T follicular helper cell (primary cell): Measurements from ENCODE around the gene APOD.
A peak's percentile ranks its signal among the peaks of the same experiment; 100 is the strongest.

Experiments used
- DNase-seq: peaks from one replicate; pipeline ENCODE4 v3.0.0-alpha.2; 2020; ENCODE audit warnings: low read depth

APOD gene

DNA sequence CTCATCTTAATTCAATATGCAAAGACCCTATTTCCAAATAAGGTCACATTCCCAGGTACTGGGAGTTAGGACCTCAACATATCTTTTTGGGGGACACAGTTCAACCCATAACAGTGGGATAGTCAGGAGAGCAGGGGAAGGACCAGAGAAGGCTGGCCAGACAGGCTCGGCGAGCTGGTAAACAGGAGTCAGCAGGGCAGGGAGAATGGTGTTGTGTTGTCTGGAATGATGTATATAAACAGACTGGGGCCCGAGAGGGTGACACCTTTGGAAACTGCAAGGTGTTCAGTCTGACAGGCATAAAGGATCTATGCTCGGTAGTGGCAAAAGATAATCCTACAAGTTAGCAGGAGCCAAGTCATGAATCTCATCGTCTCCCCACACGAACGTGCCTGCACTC, 30.5 kb downstream of the APOD start:
- no peak for DNase-seq

DNA sequence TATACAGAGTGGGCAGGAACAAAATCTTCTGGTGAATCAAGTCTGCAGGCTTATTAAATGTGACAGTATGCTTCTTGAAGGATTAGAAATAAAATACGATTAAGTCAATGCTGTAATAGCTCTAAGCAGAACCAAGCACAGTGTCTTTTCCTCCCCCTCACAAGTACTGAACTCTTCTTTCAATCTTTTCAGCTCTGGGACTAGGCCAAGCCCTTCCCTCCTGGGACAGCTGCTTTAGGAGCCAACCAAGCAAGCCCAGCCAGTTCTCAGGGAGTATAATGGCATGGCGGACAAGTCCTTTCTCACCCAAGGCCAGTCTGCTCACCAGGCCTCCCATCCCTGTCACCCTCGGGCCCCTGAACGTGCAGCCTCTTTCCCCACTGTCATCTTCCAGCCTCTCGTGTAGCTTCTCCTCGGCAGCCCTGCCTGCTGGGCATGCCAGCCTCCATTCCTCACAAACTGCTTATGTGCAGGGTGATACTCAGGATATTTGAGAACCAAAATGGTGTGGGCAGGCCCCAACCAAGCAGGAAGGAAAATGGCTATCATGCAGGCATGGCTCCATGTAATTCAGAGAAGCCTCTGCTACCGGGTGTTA, 32.3 kb downstream of the APOD start:
- no peak for DNase-seq

DNA sequence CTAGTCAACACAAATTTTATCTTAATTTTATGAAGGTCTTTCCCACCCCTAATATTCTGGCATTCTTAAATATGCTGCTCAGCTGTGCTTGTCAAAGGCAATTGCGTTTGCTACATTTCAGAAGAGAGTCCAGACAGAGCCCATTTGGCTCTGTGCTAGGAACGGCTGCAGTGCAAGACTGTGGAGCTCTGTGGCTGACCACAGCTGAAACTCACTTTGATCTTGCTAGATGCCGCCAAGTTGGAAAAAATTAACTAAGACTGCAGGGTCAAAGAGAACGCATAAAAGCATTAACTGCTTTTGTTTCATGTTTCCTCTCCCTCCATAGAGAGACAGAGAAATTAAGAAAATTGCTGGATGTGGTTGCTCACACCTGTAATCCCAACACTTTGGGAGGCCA, 33.0 kb downstream of the APOD start:
- DNase-seq, result no peak

- DNase-seq, result peak; percentile 84
Observed at GRCh38 chr3:195549931-195550519, 33.7 kb downstream of the APOD start.

- no peak for DNase-seq
Observed at GRCh38 chr3:195548987-195549386, 34.8 kb downstream of the APOD start.

- DNase-seq, result no peak
Observed at GRCh38 chr3:195548501-195548900, 35.2 kb downstream of the APOD start.

DNA sequence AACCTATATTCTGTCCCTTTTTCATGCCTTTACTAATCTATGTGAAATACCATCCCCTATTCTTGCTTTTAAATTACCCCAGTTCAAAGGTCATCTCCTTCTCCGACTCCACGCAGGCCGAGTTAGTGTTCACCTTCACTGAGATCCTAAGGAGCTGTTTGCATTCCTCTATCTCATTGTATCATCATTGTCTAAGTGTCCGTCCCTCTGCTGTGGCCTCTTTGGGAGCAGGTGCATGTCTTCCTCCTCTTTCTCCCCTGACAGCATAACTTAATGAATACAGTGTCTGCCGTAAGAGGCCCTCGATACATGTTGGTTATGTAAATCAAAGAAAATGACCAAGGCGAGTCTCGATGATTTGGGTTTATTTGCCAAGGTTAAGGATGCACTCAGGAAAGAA, 35.7 kb downstream of the APOD start:
- DNase-seq, result no peak

- DNase-seq, result no peak
Observed at GRCh38 chr3:195546130-195546560, 37.6 kb downstream of the APOD start.

- DNase-seq, result no peak
Observed at GRCh38 chr3:195544634-195545033, 39.1 kb downstream of the APOD start.

GRCh38 chr3:195544230-195544536, 39.6 kb downstream of the APOD start:
- DNase-seq, result no peak

DNA sequence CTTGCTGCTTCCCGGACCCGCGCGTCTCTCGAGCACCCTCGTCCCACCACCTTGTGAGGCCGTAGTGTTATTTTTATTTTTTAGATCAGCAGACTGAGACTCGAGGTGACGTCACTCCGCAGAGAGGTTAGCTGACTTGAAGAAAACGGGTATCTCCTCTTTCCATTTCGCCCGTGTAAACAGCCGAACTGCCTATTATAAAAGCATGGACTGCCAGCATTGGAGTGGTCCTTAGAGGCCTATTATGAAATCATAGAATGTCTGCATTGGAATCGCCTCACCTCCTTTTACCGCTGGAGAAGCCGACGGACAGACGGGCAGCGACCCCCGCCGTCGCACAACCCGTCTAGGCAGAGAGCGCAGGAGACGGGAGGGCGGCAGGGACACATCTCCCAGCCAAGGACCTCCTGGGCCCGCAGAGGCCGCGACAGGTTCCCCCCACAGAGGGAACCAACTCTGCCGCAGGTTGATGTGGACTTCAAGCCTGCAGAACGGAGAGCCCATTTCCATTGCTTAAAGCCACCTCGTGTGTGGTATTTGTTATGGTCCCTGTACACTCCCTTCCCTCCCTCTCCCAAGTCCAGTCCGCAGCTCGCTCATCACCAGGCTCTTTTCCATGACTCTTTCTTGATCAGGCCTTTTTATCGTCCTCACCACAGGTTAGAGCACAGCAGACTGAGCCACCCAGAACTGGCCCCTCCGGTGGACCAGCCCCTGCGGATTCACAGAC, 40.1 kb downstream of the APOD start:
- DNase-seq, result no peak

DNA sequence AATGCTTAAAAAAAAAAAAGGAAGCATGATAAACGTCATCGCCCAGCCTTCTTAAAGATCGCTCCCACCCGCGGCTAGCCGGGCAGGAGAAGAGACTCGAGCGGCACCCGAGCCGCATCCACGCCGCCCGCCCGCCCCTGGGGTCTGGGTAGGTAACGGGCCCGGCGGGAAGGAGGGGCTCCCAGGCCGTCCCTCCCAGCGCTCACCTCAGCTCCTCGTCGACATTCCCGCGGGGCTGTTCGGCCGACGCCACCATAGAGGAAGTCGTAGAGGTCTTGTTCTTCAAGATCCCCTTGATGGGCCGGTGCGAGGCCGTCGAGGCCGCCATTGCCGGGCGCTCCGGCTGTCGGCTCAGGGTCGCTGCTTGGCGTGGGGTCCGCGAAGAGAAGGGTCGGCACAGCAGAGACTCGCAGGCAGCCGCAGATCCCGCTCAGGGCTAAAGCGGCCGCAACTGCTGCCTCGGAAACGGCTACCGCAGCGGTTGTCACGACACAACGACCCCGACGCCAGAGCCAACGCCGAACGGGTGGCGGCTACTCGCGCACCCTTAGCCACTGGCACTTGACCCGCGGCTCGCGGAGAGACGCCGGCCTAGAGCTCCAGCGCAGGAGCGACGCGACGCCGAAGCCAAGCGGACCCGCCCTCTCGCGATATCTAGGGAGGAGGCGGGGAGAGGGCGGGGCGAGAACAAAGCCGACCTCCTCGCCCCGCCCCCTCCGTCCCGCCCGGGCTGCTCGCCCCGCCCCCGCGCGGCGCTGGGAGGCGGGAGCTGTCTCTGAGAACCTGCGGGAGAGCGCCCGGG, 40.8 kb downstream of the APOD start, which contains the start of gene PPP1R2:
PPP1R2 (minus strand) TSS at position 628 of the 802 bp plus-strand sequence; CDS start at position 328, 300 bp downstream.
- peak; percentile 90 for DNase-seq

GRCh38 chr3:195542316-195542697, 41.4 kb downstream of the APOD start:
- DNase-seq, result no peak

DNA sequence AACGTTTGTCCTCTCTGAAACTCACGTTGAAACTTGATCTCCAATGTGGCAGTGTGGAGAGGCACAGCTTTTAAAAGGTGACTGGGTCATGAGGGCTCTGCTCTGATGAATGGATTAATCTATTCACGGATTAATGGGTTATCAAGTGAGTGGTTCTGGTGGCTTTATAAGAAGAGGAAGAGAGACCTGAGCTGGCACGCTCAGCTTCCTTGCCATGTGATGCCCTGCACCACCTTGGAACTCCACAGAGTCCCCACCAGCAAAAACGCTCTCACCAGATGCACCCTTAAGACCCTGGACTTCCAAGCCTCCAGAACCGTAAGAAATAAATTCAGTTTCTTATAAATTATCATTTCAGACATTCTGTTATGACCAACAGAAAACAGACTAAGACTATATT, 43.2 kb downstream of the APOD start:
- no peak for DNase-seq

- no peak for DNase-seq
Observed at GRCh38 chr3:195540027-195540426, 43.7 kb downstream of the APOD start.

GRCh38 chr3:195539479-195539878, 44.3 kb downstream of the APOD start:
- no peak for DNase-seq

- DNase-seq, result no peak
Observed at GRCh38 chr3:195537995-195538394, 45.7 kb downstream of the APOD start.

GRCh38 chr3:195535293-195535692, 48.4 kb downstream of the APOD start:
- DNase-seq, result no peak

- DNase-seq, result no peak
Observed at GRCh38 chr3:195532834-195533233, 50.9 kb downstream of the APOD start.

- no peak for DNase-seq
Observed at GRCh38 chr3:195532345-195532744, 51.4 kb downstream of the APOD start.

DNA sequence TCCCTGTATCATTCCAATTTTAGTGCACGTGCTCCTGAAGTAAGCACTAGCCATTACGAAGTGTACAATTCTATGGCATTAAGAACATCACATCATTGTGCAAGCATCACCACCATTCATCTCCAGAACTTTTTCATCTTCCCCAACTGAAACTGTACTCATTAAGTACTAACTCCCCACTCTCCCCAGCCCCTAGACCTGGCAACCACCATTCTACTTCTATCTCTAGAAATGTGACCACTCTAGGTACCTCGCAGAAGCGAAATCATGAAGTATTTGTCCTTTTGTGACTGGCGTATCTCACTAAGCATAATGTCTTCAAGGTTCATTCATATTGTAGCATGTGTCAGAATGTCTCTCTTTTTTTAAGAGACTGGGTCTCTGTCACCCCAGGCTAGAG, 52.1 kb downstream of the APOD start:
- DNase-seq, result no peak

- no peak for DNase-seq
Observed at GRCh38 chr3:195526492-195526891, 57.2 kb downstream of the APOD start.
